DND-41 (cell line): ENCODE results near the gene SPDL1.

Experiments
- CTCF ChIP-seq: IDR thresholded peaks from 2 replicates; pipeline ENCODE4 v1.5.1; 2012; ENCODE audit warnings: borderline replicate concordance, low read length, moderate library complexity, mild to moderate bottlenecking; ENCODE audit not compliant: poor library complexity, severe bottlenecking; ENCODE audit errors: extremely low read depth
- EZH2 ChIP-seq: IDR thresholded peaks from 3 replicates; pipeline ENCODE4 v1.6.1; 2012; ENCODE audit warnings: borderline replicate concordance, low read depth, mild to moderate bottlenecking, moderate library complexity, low read length, inconsistent platforms; ENCODE audit not compliant: severe bottlenecking

DNA sequence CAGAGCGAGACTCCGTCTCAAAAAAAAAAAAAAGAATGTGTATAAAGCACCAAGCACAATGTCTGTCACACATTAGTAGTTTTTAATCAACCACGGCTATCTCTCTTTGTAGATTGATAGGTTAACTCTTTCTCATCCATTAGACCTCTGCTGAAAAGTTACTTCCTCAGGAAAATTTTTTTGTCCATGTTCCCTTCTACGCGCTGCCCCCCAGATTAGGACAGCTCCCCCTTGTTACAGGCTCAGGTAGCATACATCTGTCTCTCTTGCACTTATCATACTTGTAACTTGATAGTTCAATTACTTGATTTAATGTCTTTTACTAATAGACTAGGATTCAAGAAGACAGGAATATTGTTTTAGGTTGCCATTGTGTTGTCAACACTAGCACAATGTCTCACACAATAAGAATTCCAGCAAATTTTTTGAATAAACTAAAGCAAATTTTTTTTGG, 1.5 kb downstream of the SPDL1 start:
- no peak for TF ChIP-seq EZH2
- no peak for TF ChIP-seq CTCF
